ENCODE measurements around the gene GID8.

DNA sequence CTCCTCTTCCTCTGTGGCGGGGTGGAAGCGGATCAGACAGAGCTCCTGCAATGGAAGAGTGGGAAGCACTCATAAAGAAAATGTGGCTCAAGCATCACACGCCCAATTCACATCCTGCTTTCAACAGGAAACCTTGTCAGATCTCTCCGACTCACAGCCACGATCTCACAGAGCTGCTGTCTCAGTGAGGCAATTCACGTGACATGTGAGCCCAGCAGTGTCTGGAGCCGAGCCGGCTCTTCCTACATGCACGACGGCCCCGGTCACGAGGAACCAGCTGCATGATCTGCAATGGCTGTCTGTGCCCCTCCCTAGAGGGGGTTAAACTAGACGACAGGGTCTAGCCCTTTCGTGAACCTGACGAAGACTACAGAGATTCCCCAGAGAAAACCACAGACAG is 46.8 kb upstream of the GID8 start:
- TF ChIP-seq POLR2AphosphoS5 (IDR thresholded peaks at IDR 0.05) = no peak
- TF ChIP-seq, protein P1, sequence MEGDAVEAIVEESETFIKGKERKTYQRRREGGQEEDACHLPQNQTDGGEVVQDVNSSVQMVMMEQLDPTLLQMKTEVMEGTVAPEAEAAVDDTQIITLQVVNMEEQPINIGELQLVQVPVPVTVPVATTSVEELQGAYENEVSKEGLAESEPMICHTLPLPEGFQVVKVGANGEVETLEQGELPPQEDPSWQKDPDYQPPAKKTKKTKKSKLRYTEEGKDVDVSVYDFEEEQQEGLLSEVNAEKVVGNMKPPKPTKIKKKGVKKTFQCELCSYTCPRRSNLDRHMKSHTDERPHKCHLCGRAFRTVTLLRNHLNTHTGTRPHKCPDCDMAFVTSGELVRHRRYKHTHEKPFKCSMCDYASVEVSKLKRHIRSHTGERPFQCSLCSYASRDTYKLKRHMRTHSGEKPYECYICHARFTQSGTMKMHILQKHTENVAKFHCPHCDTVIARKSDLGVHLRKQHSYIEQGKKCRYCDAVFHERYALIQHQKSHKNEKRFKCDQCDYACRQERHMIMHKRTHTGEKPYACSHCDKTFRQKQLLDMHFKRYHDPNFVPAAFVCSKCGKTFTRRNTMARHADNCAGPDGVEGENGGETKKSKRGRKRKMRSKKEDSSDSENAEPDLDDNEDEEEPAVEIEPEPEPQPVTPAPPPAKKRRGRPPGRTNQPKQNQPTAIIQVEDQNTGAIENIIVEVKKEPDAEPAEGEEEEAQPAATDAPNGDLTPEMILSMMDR (IDR thresholded peaks at IDR 0.05) = no peak
- TF ChIP-seq POLR2A (IDR thresholded peaks at IDR 0.05) = no peak
- no peak for TF ChIP-seq EP300 (IDR thresholded peaks at IDR 0.05)
